NCI-H2171 treated with DMSO at 0.1 percent for 48 hours (cell line): Measurements from ENCODE around the gene ZBTB20.
"Not testable (repeated sequence)": the region's sequence is repeated elsewhere in the genome, so short reads cannot be mapped to it uniquely, and the experiment has no call there.

Experiments used
- DNase-seq: peaks from one replicate; lab custom pipeline; 2025; lab: John Stamatoyannopoulos, UW

The ZBTB20 gene

DNA sequence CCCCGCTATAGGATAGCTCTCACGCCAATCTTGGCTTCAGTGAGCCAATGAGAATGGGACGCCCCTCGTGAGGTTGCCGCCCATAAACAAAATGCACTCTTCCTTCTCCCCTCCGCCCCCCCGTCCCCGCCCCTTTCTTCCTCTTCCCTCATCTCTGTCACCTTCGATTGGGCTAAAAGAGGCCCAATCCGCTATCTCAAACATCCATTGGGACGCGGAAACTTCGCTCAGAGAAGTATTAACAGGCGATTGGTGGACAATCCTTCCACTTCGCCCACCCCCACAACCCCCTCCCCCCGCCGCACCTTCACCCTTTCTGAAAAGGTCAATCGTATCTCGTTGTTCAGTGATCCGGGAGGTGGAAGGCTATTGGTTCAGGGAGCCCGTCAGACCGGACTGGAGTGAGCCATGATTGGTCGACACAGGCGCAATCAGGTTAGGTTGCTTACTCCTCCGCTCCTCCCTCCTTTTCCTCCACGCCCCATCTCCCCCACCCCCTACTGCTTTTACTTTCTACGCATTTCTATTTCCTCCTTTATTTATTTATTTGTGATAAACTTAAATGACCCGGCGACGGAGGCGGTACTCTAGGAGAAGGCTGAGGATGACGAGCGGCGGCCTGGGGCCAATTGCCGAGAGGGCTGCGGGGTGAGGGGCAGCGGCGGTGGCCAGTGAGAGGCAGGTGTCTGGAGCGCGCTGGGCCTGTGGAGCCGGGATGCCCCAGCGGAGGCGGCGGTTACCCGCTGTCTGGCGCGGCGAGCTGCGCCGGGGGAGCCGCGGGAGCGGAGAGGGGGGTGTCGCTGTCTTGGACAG, 447 bp upstream of the ZBTB20 start:
- peak; percentile 100 for DNase-seq

GRCh38 chr3:115146032-115146417, 1.1 kb downstream of the ZBTB20 start:
- peak; percentile 84 for DNase-seq

GRCh38 chr3:115141033-115141757, 5.9 kb downstream of the ZBTB20 start:
- no peak for DNase-seq

DNA sequence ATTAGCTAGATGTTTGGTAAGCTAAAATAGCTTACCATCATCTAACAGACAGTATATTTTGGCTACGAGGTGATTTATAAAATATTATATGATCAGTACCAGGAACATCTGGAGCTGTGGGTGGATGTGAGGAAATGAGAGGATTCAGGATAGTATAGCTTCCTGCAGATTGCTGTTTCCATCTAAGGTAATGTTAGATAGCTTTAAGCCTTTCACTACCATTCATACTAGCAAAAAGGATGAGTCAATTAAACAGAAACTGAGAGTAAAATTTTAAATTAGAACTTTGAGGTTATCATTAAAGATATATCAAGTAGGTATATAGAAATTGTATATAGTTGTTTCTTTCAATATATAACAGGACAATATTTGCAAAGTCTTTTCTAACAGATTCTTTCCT, 8.0 kb downstream of the ZBTB20 start:
- DNase-seq: no peak

DNA sequence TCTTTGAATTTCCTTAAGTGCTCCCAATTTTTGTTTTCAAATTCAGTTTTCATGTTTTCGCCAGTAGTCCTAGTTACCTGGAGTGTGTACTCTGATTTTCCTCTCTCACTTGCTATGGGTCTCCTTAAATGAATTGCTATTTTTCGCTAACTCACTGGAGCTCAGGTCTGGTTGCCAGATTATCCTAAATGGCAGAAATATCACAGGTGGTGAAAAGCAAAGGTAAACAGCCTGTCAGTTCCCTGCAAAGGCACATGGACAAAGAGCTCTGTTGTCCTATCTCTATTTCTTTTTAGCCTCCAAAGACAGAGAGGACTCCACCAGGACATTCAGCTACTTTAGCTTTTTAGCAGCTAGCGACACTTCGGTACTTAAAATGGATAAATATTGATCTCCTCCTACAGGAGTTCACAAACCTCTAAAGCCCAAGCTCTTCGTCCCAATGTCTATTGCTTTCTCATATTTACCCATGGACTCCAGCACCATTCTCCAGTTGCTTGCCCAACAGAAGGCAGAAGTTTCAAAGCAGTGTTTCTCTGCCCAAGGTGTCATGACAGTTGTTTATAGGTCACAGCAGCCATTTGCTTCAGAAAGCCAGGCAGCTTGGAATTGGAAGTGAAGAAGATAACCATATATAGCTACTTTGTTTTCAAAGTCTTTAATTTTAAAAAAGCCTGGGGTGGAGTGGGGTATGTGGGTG, 12.3 kb downstream of the ZBTB20 start:
- DNase-seq: peak; percentile 20

DNA sequence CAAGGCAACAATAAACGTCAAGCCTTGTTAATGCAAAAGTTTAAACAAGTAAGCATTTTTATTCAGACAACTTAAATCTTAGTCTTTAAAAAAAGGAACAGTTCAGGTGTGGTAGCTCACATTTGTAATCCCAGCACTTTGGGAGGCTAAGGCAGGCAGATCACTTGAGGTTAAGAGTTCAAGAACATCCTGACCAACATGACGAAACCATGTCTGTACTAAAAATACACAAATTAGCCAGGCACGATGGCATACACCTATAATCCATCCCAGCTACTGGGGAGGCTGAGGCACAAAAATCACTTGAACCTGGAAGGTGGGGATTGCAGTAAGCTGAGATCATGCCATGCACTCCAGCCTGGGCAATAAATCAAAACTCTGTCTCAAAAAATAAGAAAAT, 19.9 kb downstream of the ZBTB20 start:
- DNase-seq: no peak

DNA sequence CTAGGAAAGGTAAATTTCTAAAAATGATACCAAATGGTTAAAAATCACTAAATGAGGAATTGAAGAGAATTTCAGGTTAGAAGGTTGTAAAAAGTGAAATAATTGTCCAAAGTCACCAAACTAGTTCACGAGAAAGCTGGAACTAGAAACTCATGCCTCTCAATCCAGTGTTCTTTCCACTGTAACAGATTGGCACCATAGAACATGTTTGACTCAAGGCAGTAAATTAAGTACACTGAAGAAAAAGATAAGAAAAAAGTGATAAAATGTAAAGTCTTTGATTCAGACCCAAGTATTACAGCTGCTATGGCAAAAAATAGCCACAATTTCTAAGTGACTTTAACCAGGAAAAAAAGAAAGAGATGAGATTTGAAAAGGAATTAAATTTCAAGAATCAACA, 26.5 kb downstream of the ZBTB20 start:
- DNase-seq: no peak

DNA sequence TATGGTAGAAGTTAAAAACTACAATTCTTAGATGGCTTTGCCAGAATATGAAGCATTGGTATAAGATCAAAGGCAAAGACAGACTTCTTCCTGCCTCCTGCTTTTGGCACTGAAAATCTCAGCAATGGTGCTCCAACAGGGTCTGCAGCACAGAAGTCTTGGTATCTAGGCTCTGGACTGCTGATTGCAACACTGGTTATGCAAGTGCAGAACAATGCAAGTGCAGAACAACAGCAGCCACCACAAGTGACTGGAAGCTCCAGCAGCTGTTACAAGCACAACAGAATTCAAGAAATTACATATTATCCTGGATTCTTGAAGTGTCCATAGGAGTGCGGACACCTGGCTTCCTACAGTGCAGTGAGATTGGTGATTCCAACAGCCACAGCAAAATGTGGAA, 33.7 kb downstream of the ZBTB20 start:
- DNase-seq: no peak

- DNase-seq: no peak
These were observed 35.5 kb downstream of the ZBTB20 start for GRCh38 chr3:115111632-115112031.

- no peak for DNase-seq
These were observed 36.3 kb downstream of the ZBTB20 start for GRCh38 chr3:115110830-115111229.

DNA sequence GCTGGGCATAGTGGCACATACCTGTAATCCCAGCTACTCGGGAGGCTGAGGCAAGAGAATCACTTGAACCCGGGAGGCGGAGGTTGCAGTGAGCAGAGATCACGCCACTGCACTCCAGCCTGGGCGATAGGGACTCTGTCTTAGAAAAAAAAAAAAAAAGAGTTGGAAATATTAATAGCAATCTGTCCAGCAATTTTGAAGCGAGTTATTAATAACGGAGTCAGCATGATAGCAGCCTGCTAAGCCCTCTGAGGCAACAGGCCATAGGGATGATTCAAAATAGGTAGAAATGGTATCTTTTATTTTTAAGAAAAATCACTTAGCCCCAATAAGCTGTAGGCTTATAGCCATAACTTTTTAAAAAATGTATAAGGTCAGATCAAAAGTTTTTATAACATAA, 37.0 kb downstream of the ZBTB20 start:
- DNase-seq: not testable (repeated sequence)

DNA sequence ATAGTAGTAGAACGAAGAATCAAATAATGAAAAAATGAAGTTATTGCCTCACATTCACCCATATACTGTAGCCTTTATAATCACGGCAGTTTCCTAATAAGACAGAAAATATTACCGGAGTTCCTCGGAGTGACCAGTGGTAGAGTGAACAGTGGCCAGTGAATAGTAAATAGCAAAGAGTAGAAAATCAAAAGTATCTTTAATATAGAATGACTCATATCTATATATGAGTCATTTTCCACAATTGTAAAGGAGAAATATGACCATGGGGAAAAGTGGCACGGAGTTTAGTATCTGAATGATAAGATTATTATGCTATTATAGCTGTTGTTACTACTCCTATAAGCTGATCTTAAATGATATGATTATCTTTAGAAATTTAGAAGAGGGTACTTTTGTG, 38.5 kb downstream of the ZBTB20 start:
- no peak for DNase-seq

- no peak for DNase-seq
These were observed 45.0 kb downstream of the ZBTB20 start for GRCh38 chr3:115102046-115102445.

DNA sequence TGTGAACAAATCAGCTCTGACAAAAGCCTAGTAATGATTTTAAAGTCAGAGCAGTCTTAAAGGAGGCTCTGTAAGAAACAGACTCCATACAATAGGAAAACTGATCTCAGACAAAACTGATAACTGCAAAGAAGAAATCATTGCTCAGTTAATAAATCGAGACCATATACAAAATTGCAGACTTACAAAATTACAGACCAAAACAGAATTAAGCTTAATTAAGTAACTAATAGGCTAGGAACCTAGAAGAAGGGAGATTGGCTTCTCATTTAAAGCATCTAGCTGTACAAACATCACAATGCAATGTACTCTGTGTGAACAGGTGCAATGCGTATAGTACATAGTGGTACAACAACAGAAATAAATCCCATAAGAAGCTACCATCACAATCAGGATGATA, 46.3 kb downstream of the ZBTB20 start:
- no peak for DNase-seq

- no peak for DNase-seq
These were observed 47.0 kb downstream of the ZBTB20 start for GRCh38 chr3:115099986-115100571.

DNA sequence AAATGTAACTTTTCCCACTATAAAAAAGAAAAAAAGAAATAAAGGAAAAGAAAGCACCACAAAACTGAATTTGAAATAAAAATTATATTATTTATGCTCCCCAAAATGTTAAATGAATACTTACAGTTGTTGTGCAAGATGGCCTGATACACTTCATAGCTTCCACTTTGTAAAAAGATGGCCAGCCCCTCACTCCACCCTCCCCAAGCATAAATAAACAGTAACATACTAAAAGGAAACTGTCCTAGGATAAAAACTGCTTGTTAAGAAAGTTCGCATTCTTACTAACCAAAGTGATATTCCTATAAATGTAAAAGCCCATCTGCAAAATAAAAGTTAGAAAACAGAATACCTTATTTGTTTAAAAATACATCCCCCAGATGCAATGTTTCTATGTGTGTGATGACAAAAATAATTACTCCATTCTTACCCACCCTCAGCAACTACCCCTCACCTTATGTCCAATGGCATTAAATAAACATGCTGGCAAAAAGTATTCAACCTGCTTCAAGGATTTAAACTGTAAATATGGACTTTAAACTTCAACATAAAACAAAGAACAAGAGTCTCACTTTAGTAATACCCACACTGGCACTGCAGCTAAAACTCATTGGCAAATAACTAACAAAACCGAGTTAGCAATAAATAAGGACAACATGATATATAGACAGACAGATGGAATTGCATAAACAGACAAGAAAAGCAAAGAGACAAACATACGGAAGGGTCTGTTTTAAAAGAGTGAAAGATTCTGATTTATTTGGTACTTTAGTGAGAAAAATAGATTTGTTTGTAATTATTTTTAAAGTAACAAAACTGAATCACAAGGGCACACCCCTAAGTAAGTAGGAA, 47.7 kb downstream of the ZBTB20 start:
- DNase-seq: no peak

DNA sequence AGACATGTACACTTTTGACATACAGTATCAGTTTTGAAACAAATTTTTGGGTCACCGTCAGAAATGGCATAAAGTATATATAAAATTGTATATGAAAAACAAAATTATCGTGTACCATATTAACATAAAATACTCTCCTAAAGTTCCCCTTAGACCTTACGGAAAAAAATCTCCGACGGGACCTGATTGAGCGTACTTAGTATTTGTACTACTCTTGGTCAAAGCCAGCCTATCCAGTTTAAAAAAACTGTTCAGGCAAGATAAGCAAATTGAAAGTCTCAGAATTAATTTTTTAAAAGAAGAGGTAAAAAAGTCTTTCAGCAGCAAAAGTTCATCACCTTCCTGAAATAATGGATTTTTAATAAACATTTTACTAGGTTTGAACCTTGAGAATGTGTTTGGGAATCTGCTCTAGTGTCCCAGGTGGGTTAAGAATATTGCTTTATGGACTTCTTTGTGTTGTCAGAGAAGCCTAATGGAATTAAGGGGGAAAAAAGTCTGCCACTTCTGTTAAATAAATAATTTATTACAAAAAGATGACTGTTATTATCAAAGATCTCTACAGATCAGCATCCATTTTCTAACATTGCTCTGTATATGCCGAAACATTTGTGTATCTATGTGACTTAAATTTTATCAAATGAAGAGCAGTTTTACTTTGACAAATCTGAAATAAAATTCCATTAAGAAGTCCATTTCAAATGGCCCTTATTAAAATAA, 48.6 kb downstream of the ZBTB20 start:
- DNase-seq: no peak

GRCh38 chr3:115095236-115095635, 51.9 kb downstream of the ZBTB20 start:
- no peak for DNase-seq

GRCh38 chr3:115092220-115092791, 54.8 kb downstream of the ZBTB20 start:
- peak; percentile 71 for DNase-seq

DNA sequence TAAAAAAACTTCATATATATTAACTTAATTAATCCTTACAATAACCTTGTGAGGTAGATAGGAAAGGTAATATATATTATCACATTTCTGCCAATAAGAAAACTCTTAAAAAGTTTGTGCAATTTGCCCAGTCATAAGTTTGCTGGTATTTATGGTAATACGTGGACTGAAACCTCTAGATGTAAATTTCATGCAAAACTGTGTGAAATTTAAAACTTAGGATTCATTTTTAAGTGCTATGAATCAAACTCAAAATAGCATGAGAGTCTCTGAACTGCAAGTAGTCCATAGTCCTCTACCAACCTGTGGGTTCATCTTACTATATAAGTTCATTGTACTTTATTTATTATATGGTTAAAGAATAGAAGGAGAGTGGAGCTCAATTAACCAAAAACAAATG, 56.4 kb downstream of the ZBTB20 start:
- DNase-seq: no peak

DNA sequence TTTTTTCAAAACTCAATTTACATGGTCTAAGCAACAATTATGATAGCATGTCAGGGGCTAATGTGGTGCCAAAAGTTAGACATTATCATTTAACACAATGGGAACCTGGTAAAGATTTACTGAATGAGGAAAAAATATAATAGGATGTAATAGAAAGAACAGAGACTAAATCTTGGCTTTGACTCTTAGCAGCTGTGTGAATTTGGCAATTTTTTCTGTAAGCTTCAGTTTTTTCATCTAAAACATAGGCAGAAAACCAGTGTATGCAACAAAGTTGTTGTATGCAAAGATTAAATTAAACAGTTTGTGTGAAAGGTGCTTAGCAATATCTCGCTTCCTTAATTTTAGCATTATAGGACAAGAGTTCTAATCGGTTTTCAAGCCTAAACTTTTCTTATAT, 57.6 kb downstream of the ZBTB20 start:
- no peak for DNase-seq
